Activated B cell treated with CpG ODN at 0.5 μM for 24 hours (primary cell): ENCODE measurements around the gene UMODL1. TPM values are rescaled to one million over a fixed set of nuclear protein-coding genes. Genes with fewer than 3 reads are reported as not detected.

Experiments used
- ATAC-seq: fragments of 200-7000 bp; cut with Tn5 transposase; one replicate; pipeline ENCODE4 v1.10.0; 2021; ENCODE audit warnings: low read depth, mild to moderate bottlenecking, moderate library complexity
- CTCF ChIA-PET: fragments of 350-600 bp; sonication (Branson Sonifier 250); formaldehyde crosslinking; loops from one replicate; lab custom pipeline; 2021; ENCODE audit warnings: antibody characterized with exemption; lab: Charles Lee
- POLR2A ChIA-PET: fragments of 350-600 bp; sonication (Branson Sonifier 250); formaldehyde crosslinking; loops from one replicate; lab custom pipeline; 2021; ENCODE audit warnings: antibody characterized with exemption; lab: Charles Lee
- DNase-seq: peaks from one replicate; pipeline ENCODE4 v3.0.0; 2022
- H3K27ac Mint-ChIP-seq: one replicate; pipeline ENCODE4 v1.8.0; 2020; ENCODE audit warnings: mixed read lengths
- H3K27me3 Mint-ChIP-seq: one replicate; pipeline ENCODE4 v1.8.0; 2021; ENCODE audit warnings: mixed read lengths
- H3K36me3 Mint-ChIP-seq: one replicate; pipeline ENCODE4 v1.8.0; 2021; ENCODE audit warnings: low read depth, mixed read lengths
- H3K4me1 Mint-ChIP-seq: one replicate; pipeline ENCODE4 v1.8.0; 2021; ENCODE audit warnings: mixed read lengths
- H3K4me3 Mint-ChIP-seq: one replicate; pipeline ENCODE4 v1.8.0; 2020; ENCODE audit warnings: mild to moderate bottlenecking, mixed read lengths
- H3K9me3 Mint-ChIP-seq: one replicate; pipeline ENCODE4 v1.8.0; 2020; ENCODE audit warnings: mixed read lengths
- CTCF ChIP-seq: fragments of 200-600 bp; IDR thresholded peaks from one replicate; pipeline ENCODE4 v1.8.0; 2022; ENCODE audit warnings: antibody characterized with exemption, mild to moderate bottlenecking
- intact Hi-C: fragments of 100-400 bp; cut with micrococcal nuclease; formaldehyde crosslinking; loops from one replicate; pipeline ENCODE4 v1.15.1; 2024
- total RNA-seq: library from RNA; stranded (reverse); gene quantifications from 2 replicates; pipeline ENCODE4 v1.2.3, GENCODE V29; 2022

The UMODL1 gene
- total RNA-seq, 1 donor from 2014 or later = 0.04 TPM

DNA sequence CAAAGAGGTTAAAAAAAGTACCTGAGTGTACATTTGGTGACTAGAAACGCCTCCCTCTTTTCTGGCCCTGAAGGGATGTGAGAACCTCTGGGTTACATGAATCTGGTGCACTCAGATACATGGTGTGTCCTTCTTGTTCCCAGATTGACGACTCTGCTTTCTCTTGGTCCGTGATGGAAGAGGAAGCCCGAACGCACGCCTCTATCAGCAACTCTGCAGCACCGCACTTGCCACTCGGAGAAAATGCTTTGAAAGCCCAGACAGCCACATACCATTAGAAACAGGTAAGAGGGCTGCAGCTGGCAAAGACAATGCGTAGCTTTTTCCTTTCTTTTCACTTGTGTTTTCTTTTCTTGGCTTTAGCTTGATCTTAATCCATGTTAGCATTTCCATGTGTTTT is 39.9 kb upstream of the UMODL1 start:
- CTCF ChIA-PET = no interaction called here
- Mint-ChIP-seq H3K9me3 (no peaks in the 10 kb centered on the region), H3K4me3 (no peak overlapping the region), H3K36me3 (no peaks in the 10 kb centered on the region), H3K27ac (no peak overlapping the region), H3K4me1 (peaks cover 6% of the 10 kb centered on the region), H3K27me3 (no peaks in the 10 kb centered on the region)
- DNase-seq (no peak), ATAC-seq (no peak)
- POLR2A ChIA-PET = no interaction called here
- intact Hi-C loops = no loop called here
- TF ChIP-seq CTCF = no peak

DNA sequence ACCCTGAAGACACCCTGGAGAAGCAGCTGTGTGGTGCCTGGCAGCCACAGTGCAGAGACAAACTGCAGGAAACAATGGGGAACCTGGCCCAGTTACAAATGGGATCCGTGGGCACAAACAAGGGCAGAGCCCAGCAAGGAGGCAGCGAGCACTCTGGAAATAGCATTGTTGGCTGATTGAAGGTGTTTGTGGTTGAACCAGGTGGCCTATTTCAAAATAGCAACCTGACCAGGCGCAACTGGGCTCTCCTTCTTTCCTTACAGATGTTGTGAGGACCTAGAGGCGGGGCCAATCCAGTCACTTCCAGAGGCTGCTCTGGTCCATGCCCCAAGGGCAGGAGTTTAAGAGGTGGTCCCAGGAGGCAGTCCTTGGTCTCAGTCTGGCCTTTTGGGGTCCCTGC is 39.3 kb upstream of the UMODL1 start:
- Mint-ChIP-seq H3K4me3 (no peak overlapping the region), H3K36me3 (no peaks in the 10 kb centered on the region), H3K27ac (no peak overlapping the region), H3K4me1 (peaks cover 6% of the 10 kb centered on the region), H3K9me3 (no peaks in the 10 kb centered on the region), H3K27me3 (no peaks in the 10 kb centered on the region)
- POLR2A ChIA-PET = no interaction called here
- no peak for TF ChIP-seq CTCF
- ATAC-seq (no peak), DNase-seq (no peak)
- intact Hi-C loops = no loop called here
- CTCF ChIA-PET = no interaction called here

DNA sequence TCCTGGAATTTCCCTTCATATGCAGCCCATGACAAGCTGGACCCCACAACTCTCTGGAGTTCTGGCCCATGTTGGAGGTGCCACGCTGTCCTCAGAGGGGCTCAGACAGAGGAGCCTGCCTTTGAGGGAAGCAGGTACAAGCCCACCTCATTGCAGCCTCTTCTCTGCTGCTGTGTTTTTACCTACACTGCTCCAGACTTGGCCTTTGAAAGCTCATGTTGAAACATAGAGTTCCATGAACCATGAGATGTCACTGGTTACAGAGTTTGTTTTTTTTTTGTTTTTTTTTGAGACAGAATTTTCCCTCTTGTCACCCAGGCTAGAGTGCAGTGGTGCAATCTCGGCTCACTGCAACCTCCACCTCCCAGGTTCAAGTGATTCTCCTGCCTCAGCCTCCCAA is 38.9 kb upstream of the UMODL1 start:
- ChIA-PET POLR2A (no interaction called here), CTCF (no interaction called here)
- no peaks in the 10 kb centered on the region for H3K36me3 Mint-ChIP-seq

GRCh38 chr21:42032968-42033367 is 38.1 kb upstream of the UMODL1 start:
- no peaks in the 10 kb centered on the region for H3K36me3 Mint-ChIP-seq
- intact Hi-C loops = no loop called here
- no peak overlapping the region for H3K27ac Mint-ChIP-seq
- ATAC-seq (no peak), DNase-seq (no peak)
- no peak for TF ChIP-seq CTCF
- no peaks in the 10 kb centered on the region for H3K9me3 Mint-ChIP-seq
- CTCF ChIA-PET = interaction anchor here (0.6 kb wide), 1 partner anchor 750 kb away, joined by 3 read pairs; no protein-coding TSS in a partner anchor
- POLR2A ChIA-PET = interaction anchor here (0.6 kb wide), 1 partner anchor 34 kb away, joined by 3 read pairs; no protein-coding TSS in a partner anchor
- H3K27me3 Mint-ChIP-seq = no peaks in the 10 kb centered on the region
- H3K4me1 Mint-ChIP-seq = peaks cover 7% of the 10 kb centered on the region
- no peak overlapping the region for H3K4me3 Mint-ChIP-seq

More for the DNA sequence above, 38.9 kb upstream of the UMODL1 start:
- H3K27me3 Mint-ChIP-seq = no peaks in the 10 kb centered on the region
- intact Hi-C loops = no loop called here
- peaks cover 6% of the 10 kb centered on the region for H3K4me1 Mint-ChIP-seq
- no peak for ATAC-seq
- DNase-seq = no peak
- H3K27ac Mint-ChIP-seq = no peak overlapping the region
- H3K9me3 Mint-ChIP-seq = no peaks in the 10 kb centered on the region
- H3K4me3 Mint-ChIP-seq = no peak overlapping the region
- no peak for TF ChIP-seq CTCF

DNA sequence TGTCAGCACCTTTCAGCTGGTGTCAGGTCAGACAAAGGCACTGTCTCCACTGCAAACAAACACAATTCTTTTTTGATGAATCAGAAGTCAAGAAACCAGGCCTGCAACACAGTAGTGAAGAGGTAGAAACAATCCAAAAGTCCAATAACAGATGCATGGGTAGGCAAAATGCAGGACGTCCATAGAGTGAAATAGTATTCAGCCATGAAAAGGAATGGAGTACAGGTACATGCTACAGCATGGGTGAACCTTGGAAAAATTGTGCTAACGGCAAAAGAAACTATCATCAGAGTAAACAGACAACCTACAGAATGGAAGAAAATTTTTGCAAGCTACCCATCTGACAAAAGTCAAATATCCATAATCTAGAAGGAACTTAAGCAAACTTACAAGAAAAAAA is 34.8 kb upstream of the UMODL1 start:
- no peak overlapping the region for H3K27ac Mint-ChIP-seq
- H3K36me3 Mint-ChIP-seq = no peaks in the 10 kb centered on the region
- POLR2A ChIA-PET = no interaction called here
- DNase-seq (no peak), ATAC-seq (no peak)
- H3K9me3 Mint-ChIP-seq = no peaks in the 10 kb centered on the region
- no peaks in the 10 kb centered on the region for H3K27me3 Mint-ChIP-seq
- H3K4me1 Mint-ChIP-seq = peaks cover 5% of the 10 kb centered on the region
- TF ChIP-seq CTCF = no peak
- intact Hi-C loops = no loop called here
- no peak overlapping the region for H3K4me3 Mint-ChIP-seq
- CTCF ChIA-PET = no interaction called here
